Mesothelial cell of epicardium (in vitro differentiated cells): ENCODE measurements around the gene PMVK. TPM values are rescaled to one million over a fixed set of nuclear protein-coding genes. Genes with fewer than 3 reads are reported as not detected.

Experiments used
- DNase-seq, 2 experiments: peaks; one replicate each; pipeline ENCODE4 v3.0.0; 2021; ENCODE audit warnings: low spot score in 2 of 2; ENCODE audit not compliant: unreplicated experiment in 2 of 2
- H3K27ac Mint-ChIP-seq: 2 replicates; pipeline ENCODE4 v1.8.0; 2021; ENCODE audit warnings: mixed read lengths
- H3K27me3 Mint-ChIP-seq: 2 replicates; pipeline ENCODE4 v1.8.0; 2021; ENCODE audit warnings: low read depth, mixed read lengths
- H3K36me3 Mint-ChIP-seq: 2 replicates; pipeline ENCODE4 v1.8.0; 2021; ENCODE audit warnings: mixed read lengths
- H3K4me1 Mint-ChIP-seq: 2 replicates; pipeline ENCODE4 v1.8.0; 2021; ENCODE audit warnings: mixed read lengths
- H3K4me3 Mint-ChIP-seq: 2 replicates; pipeline ENCODE4 v1.8.0; 2021; ENCODE audit warnings: mild to moderate bottlenecking, moderate library complexity, mixed read lengths
- H3K9me3 Mint-ChIP-seq: 2 replicates; pipeline ENCODE4 v1.8.0; 2021; ENCODE audit warnings: mixed read lengths
- microRNA-seq: library from miRNA; unstranded; fragments of <30 nt; microRNA quantifications from one replicate; pipeline ENCODE4 v1.2.0, GENCODE V29; 2021; ENCODE audit warnings: inconsistent platforms, mixed read lengths
- total RNA-seq: library from RNA; stranded (reverse); gene quantifications from 3 replicates; pipeline ENCODE4 v1.2.1, GENCODE V29; 2021
- TF ChIP-seq, protein P1 (sequence below): fragments of 200-600 bp; sonication (generic); IDR thresholded peaks from one replicate; pipeline ENCODE4 v1.5.0; 2021; ENCODE audit warnings: antibody characterized with exemption; ENCODE audit not compliant: unreplicated experiment

PMVK gene
- total RNA-seq, 1 donor from 2014 or later, result 20.5 TPM

DNA sequence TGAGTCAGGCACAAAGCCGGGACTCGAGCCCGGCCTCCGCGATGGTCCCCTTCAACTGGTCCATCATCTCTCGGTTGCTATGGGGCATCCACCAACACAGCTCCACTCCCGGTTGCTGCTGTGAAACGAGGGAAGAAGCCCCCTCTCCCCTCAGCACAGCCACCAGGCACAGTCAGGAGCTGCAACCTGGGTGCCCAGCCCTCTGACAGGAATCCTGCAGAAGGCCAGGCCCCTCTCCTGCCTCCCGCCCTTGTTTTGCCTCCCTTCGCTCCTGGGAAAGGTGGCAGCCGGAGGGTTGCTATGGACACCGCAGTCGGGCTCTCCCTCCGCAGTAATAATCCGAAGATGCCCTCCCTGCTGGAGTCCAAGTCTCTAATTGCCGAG is 57.5 kb downstream of the PMVK start:
- Mint-ChIP-seq H3K9me3 (no peaks in the 10 kb centered on the region), H3K4me3 (no peak overlapping the region), H3K4me1 (peaks cover 7% of the 10 kb centered on the region), H3K36me3 (no peaks in the 10 kb centered on the region), H3K27me3 (peaks cover 21% of the 10 kb centered on the region), H3K27ac (no peak overlapping the region)
- TF ChIP-seq, protein P1, sequence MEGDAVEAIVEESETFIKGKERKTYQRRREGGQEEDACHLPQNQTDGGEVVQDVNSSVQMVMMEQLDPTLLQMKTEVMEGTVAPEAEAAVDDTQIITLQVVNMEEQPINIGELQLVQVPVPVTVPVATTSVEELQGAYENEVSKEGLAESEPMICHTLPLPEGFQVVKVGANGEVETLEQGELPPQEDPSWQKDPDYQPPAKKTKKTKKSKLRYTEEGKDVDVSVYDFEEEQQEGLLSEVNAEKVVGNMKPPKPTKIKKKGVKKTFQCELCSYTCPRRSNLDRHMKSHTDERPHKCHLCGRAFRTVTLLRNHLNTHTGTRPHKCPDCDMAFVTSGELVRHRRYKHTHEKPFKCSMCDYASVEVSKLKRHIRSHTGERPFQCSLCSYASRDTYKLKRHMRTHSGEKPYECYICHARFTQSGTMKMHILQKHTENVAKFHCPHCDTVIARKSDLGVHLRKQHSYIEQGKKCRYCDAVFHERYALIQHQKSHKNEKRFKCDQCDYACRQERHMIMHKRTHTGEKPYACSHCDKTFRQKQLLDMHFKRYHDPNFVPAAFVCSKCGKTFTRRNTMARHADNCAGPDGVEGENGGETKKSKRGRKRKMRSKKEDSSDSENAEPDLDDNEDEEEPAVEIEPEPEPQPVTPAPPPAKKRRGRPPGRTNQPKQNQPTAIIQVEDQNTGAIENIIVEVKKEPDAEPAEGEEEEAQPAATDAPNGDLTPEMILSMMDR, result no peak
- no peak for DNase-seq

DNA sequence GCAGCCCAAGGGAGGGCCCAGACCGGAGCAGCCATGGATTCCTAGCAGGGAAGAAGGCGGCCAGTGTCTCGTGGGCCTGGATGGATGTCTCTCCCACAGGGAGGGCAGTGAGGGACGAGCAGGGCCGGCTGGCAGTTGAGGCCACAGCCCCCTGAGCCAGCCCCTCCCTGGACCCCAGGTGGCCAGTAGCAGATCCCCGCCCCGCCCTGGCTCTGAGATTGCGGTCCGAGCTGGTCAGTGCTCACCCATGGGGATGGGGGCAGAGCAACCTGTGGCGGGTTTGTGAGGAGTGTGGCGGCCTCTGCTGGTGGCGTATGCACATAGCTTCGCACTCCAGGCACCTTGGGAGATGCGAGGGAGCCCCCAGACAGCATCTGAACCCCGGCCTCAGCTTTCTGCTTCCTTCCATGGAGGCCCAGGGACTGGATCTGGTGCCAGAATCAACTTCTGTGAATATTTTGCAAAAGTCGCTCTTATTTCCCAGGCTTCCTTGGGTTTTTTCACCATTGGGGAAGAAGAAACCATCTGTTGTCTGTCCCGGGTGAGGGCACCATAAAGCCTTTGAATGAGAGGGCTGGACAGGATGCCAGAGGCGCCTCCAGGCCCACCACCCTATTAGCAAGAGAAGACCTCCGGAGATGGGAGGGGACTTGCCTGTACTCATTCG is 58.0 kb downstream of the PMVK start:
- Mint-ChIP-seq H3K4me1 (peaks cover 7% of the 10 kb centered on the region), H3K4me3 (no peak overlapping the region), H3K9me3 (no peaks in the 10 kb centered on the region), H3K27me3 (peaks cover 21% of the 10 kb centered on the region), H3K27ac (no peak overlapping the region), H3K36me3 (no peaks in the 10 kb centered on the region)
- DNase-seq, result peak; percentile 59 to 82
- TF ChIP-seq, protein P1, result peak; percentile 70

DNA sequence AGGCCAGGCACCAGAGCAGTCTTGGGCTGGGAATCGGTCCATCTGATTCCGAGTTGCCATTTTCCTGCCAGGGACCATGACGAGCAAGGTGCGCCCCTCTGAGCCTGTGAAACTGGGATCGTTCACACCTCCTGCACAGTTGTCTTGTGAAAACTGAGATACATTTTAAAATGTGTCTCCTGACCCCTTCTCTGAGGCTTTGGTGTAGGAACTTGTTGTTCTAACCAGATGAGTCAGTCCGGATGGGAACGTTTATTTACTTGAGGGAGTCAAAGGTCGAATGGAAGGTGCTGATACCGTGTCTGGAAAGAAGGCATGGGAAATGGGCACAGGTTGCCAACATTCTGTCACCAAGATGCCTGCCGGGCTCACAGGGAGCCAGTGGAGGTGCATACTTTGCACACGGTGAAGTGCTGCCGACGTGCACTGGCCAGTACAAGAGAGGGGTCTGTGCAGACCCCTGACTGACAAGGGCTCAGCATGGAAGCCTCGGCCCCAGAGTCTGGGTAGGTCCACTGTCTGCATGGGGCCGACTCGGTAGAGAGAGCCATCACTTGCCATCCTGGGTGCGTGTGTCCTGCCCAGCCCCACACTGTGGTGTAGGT is 59.0 kb downstream of the PMVK start:
- Mint-ChIP-seq H3K9me3 (no peaks in the 10 kb centered on the region), H3K4me1 (peaks cover 7% of the 10 kb centered on the region), H3K4me3 (no peak overlapping the region), H3K36me3 (no peaks in the 10 kb centered on the region), H3K27me3 (peaks cover 21% of the 10 kb centered on the region), H3K27ac (no peak overlapping the region)
- DNase-seq, result no peak
- TF ChIP-seq, protein P1, result no peak

DNA sequence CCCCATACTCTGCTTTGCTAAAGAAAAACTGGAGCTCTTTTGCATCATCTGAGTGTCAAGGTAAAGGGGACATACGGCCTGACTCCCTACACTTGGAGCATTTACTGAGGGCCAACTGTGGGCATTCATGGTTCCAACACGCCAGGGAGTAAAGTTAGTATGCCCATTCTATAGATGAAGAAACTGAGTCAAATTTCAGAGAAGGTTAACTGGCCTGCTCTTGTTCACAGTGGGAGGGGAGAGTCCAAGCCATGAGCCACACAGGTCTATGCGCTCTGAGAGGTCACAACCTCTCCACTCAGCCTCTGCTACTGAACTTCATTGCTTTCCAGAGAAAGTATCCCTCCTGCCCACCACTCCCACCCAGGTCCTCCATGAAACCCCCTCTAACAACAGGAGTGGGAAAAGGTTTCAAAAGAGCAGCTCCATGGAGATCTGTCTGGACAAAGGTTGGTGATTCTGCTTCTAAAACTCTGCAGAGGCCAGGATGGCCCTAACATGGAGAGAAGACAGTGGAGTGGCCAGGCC is 59.6 kb downstream of the PMVK start:
- Mint-ChIP-seq H3K4me3 (no peak overlapping the region), H3K9me3 (no peaks in the 10 kb centered on the region), H3K36me3 (no peaks in the 10 kb centered on the region), H3K27me3 (peaks cover 23% of the 10 kb centered on the region), H3K4me1 (peaks cover 3% of the 10 kb centered on the region), H3K27ac (no peak overlapping the region)
- TF ChIP-seq, protein P1, result no peak
- no peak for DNase-seq

Small RNAs within 50 kb of the gene (microRNA-seq; reads per million reads assigned to microRNA genes)
- not detected for gene MIR4258

Other genes with a start within 250 kb of the PMVK start
- 1.2 to 1.5 TPM (median 1.3 TPM) in 3 replicates for gene KCNN3, start 66.4 kb downstream of the PMVK start, total RNA-seq
- gene PBXIP1, start 19.4 kb upstream of the PMVK start, total RNA-seq, result 53.8 to 56.2 TPM (median 56.2 TPM) in 3 replicates
- 43.8 to 47.3 TPM (median 44.6 TPM) in 3 replicates for gene PYGO2, start 25.1 kb upstream of the PMVK start, total RNA-seq
- gene SHC1, start 34.0 kb upstream of the PMVK start, total RNA-seq, result 115 to 132 TPM (median 117 TPM) in 3 replicates
- gene CKS1B, start 38.0 kb upstream of the PMVK start, total RNA-seq, result 64.0 to 70.9 TPM (median 68.2 TPM) in 3 replicates
- 46.8 to 49.6 TPM (median 48.3 TPM) in 3 replicates for gene FLAD1, start 46.6 kb upstream of the PMVK start, total RNA-seq
- gene LENEP, start 56.9 kb upstream of the PMVK start, total RNA-seq, result 0.49 to 1.3 TPM (median 0.87 TPM) in 3 replicates
- 19.9 to 21.7 TPM (median 21.7 TPM) in 3 replicates for gene ZBTB7B, start 66.1 kb upstream of the PMVK start, total RNA-seq
- gene DCST2, start 97.1 kb upstream of the PMVK start, total RNA-seq, result 1.8 to 2.9 TPM (median 1.9 TPM) in 3 replicates
- gene DCST1, start 97.1 kb upstream of the PMVK start, total RNA-seq, result 0.58 TPM in 1 of 3 replicates, not detected in the others
- 32.7 to 36.1 TPM (median 36.1 TPM) in 3 replicates for gene ADAM15, start 114.6 kb upstream of the PMVK start, total RNA-seq
- 30.8 to 31.2 TPM (median 30.9 TPM) in 3 replicates for gene EFNA4, start 127.0 kb upstream of the PMVK start, total RNA-seq
- gene EFNA3, start 142.1 kb upstream of the PMVK start, total RNA-seq, result 14.6 to 17.8 TPM (median 15.4 TPM) in 3 replicates
- 92.4 to 94.8 TPM (median 93.1 TPM) in 3 replicates for gene EFNA1, start 191.2 kb upstream of the PMVK start, total RNA-seq
- 25.6 to 33.5 TPM (median 25.9 TPM) in 3 replicates for gene SLC50A1, start 199.1 kb upstream of the PMVK start, total RNA-seq
- 49.7 to 60.9 TPM (median 54.1 TPM) in 3 replicates for gene DPM3, start 203.8 kb upstream of the PMVK start, total RNA-seq
- 120 to 143 TPM (median 123 TPM) in 3 replicates for gene KRTCAP2, start 236.6 kb upstream of the PMVK start, total RNA-seq
- gene TRIM46, start 237.1 kb upstream of the PMVK start, total RNA-seq, result 5.7 to 6.6 TPM (median 6.3 TPM) in 3 replicates